TTC549 (cell line): Measurements from ENCODE around the gene BARHL1.
"Not testable (repeated sequence)": the region's sequence is repeated elsewhere in the genome, so short reads cannot be mapped to it uniquely, and the experiment has no call there.

Source experiments
- FAIRE-seq: peaks from 2 replicates; lab custom pipeline; 2012; peaks lifted over from hg19 to GRCh38; lab: Jason Lieb, UNC

The BARHL1 gene

GRCh38 chr9:132556714-132557113 lies 25.7 kb upstream of the BARHL1 start:
- no peak for FAIRE-seq

DNA sequence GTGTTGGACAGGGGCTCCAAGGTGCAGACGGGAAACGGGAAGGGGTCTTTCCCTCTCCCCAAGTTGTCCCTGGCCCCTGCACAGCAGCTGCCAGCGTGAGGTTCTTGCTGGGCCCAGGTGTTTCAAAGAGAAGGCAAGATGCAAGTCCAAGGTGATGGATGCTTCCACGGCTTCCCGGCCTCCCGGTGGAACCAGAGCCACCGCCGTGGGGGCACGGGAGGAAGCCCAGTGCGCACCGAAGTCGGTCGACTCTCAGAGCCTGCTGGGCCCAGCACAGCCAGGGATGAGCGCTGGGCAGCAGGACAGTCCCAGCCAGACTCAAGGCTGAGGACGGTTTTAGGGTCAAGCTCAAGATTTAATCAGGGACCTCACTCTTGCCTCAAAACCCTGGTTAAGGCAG lies 25.2 kb upstream of the BARHL1 start:
- no peak for FAIRE-seq

GRCh38 chr9:132559711-132560110 lies 22.7 kb upstream of the BARHL1 start:
- FAIRE-seq: no peak

DNA sequence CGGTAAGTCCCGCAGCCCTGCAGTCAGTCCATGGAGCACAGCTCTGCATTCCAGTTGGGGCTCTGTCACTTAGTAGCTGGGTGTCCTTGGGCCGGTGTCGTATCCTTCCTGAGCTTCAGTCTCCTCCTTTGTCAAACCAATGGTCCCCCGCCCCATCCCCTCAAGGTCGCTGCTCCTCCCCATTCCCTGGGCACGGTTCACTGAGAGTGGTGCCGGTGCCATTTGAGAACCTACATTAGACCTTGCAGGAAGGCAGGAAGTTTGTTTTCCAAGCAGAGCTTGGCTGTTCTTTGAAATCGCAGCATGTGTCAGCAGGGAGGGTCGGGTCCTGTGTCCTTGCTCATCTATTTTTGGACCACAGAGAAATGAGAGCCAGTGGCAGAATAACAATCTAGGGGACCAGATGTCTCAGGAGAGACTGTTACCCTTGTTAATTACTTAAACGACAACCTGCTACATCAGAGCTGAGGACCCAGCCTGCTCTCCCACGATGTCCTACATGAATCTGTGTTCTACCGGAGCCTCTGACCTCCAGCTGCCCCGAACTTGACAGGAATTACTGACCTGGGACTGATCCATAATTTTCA lies 21.7 kb upstream of the BARHL1 start:
- no peak for FAIRE-seq

DNA sequence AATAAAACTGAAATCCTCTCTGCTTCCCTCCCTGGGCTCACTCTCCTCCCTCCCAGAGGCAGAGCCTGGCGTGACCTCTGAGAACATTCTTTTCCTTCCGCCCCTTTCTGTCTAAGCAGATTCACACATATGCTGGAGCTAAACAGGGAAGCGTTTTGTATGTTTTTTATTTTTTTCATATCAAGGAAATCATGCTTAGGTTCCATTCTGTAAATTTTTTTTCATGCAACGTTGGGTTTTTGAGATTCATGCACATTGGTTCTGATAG lies 20.2 kb upstream of the BARHL1 start:
- FAIRE-seq: no peak

- FAIRE-seq: no peak
These were observed 17.9 kb upstream of the BARHL1 start for GRCh38 chr9:132564526-132564925.

DNA sequence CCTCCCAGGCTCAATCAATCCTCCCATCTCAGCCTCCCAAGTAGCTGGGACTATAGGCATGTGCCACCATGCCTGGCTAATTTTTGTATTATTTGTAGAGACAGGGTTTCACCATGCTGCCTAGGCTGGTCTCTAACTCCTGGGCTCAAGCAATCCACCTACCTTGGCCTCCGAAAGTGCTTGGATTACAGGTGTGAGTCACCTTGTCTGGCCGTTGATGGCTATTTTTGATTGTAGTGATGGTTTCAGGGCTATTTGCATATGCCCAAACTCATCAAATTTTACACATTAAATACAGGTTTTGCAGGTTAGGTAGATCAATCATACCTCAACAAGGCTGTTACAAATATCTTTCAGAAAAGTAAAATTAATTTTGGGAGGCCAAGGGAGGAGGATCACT lies 13.6 kb upstream of the BARHL1 start:
- FAIRE-seq: not testable (repeated sequence)

- FAIRE-seq: no peak
These were observed 10.4 kb upstream of the BARHL1 start for GRCh38 chr9:132571806-132572600.

DNA sequence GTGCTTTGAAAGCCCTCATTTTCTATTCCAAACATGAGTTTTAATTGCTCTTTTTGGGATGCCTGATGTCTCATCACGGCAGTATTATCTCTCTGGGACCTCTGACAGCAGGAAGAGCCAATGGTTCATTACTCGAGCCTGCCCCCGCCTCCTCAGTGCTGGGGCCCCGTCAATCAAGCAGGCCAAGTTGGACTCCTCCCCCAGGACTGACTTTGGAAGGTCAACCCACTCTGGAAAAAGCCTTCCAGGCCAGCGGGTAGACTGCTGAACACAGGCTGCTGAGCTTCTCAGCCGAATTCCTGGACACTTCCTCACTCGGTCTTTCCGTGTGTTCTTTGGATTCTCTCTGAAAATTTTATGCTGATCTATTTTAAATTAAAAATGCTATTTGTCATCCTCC lies 9.5 kb upstream of the BARHL1 start:
- FAIRE-seq: no peak

GRCh38 chr9:132575005-132575609 lies 7.3 kb upstream of the BARHL1 start:
- no peak for FAIRE-seq

- FAIRE-seq: no peak
These were observed 6.6 kb upstream of the BARHL1 start for GRCh38 chr9:132575811-132576210.

- no peak for FAIRE-seq
These were observed 5.3 kb upstream of the BARHL1 start for GRCh38 chr9:132577119-132577518.

DNA sequence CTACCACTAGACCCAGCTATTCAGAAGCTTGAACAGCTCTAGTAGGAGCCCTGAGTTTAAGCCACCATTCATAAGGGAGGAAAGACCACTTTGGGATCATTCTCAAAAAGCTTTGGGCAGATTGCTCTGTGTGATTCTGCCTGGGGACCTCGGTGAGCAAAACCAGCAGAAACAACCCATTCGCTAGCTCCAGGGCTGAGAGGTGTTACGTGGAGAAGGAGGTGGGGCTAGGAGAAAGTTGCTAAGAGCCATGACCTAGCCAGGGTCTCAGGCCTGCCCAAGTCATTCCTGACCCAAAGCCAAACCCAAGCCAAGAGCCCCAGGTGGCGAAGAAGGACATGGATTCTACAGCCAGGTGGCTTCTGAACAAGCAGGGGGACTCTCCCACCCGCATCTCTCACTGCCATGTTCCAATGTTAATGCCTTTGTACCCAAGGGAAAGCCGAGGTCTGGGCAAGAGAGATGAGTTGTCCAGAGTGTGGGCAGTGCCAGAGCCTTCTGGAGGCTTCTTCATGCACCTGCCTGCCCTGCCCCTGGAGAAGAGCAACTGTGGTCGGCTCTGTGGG lies 4.0 kb upstream of the BARHL1 start:
- FAIRE-seq: no peak

DNA sequence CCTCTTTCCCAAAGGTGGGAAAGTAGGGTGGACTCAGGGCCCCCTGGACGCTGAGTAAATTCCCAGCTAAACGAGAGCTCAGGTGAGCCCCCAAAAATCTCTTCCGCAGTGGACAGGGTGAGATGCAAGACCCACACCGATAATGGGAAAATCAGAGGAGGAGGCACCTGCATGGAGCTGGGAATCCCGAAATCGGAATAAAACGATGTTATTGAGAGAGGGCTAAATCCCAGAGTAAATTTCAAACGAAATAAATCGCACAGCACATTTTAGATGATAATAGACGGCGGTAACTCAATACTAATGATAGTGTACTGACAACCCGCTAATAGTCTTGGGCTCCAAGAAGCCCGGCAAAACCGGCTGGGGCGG lies 3.0 kb upstream of the BARHL1 start:
- no peak for FAIRE-seq

GRCh38 chr9:132582786-132583583 lies 579 bp downstream of the BARHL1 start:
- no peak for FAIRE-seq

DNA sequence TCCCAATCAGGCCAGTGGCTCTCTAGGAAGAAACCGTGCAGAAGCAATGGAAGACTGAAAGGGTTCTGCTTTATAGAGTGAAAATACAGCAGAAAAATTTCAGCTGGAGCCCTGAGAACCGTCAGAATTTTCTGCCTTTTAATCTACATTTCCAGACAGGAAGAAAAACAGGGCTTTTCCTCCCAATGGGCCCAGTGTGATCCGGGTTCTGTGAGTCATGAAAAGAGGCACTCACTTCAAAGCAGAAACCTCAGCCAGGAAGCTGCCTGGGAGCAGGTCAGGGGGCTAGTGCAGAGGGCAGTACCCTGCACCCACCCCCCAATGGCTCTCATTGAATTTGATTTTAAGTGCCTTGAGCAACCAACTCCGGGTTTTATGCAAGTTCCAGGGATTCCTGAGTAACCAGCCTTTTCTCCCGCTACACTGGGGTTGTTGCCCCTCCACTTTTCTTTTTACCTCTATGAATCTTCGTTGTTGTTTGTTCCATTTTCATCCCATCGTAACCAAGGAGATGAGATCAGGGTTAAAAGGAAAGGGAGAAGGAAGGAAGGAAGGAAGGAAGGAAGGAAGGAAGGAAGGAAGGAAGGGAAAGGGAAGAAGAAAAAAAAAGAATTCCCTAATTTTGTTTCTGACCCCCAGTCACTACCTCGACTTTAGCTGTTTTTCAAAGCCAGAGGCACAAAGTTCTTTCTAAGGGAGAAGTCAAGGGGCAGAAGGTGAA lies 1.3 kb downstream of the BARHL1 start:
- no peak for FAIRE-seq

DNA sequence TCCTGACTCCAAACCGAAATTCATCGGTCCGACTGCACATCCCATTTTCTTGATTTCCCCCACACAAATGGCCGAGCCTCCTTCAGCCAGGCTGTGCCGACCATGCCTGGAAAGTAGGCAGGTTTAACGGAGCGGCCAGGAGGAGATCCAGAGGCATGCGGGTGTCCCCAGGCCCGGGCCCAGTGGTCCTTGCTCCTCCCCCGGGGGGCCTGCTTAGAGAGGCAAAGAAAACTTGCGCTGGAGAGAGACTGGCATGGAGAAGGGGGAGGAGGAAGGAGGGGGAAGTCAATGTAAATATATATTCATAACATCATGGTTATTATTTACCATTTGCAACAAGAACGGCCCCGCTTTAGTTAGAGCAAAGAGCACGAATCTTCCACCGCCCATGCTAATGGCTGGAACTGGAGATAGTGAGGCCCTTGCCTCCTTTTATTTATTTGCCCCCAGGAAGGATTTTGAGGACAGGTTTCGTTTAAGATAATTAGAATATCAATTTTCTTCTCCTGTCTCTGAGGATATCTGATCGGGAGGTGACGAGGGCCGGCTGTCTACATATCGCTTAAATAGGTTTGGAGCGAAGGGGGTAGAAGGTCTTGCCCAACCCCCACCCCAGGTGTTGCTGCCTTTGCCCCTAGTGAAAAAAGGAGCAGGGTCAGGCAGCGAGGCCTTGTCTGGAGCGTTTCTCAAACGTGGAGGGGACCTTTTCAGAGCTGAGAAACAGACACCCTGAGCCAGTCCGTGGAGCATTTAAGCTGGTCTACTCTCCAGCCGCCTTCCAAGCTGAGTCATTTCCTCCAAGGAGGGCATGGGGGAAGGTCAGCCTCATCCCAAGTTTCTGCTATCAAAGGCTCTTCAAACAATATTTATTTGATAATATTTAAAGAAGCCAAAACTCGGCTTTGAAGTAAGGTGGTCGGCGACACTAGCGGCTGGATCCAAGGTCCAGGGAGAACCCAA lies 2.5 kb downstream of the BARHL1 start:
- FAIRE-seq: no peak

DNA sequence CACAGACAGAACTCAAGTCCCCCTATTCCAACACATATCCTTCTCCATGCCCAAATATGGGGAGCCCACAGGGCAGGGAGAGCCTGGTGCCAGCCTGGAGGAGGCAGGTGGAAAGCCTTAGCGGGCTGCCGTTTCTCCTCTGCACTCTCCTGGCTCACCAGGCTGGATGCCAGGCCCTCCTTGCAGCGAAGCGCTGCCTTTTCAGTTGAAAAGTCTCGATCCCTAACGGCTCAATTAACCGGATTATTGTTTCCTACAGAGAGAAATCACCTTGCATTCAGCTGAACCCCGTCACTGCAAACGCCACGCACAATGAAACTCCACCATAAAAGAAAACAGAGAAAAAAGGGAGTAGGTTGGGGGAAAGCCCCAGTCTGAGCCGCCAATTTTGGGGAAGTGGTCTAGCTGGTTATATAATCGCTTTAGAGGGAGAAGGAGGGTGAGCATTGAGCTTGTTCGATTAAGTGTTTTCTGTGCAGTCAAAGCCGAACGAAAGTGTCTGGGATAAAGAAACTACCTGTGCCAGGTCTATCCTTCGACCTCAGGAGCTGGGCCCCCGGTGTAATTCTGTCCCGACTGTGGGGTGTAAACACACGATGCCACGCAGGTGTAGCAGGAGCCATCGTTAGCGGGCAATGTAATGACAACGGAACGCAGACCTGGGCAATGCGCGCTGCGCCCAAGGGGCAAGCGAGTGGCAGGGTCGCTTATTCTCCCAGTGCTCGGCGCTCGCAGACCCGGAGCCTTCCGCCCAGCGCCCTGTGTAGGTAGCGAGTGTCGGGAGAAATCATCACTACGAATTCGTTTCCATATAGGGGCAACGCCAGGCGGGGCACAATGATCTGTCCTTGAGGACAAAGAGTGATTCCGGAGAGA lies 3.8 kb downstream of the BARHL1 start:
- FAIRE-seq: no peak

- no peak for FAIRE-seq
These were observed 4.6 kb downstream of the BARHL1 start for GRCh38 chr9:132586830-132587591.
